GM12874 (cell line): ENCODE data around the gene DESI2.

Experiments
- CTCF ChIP-seq: IDR thresholded peaks from 2 replicates; pipeline ENCODE4 v1.5.1; 2011; ENCODE audit warnings: low read depth, mild to moderate bottlenecking, control low read depth, low read length, moderate library complexity; ENCODE audit not compliant: insufficient read depth

The DESI2 gene

GRCh38 chr1:244672946-244673682, 20.2 kb downstream of the DESI2 start:
- no peak for TF ChIP-seq CTCF

DNA sequence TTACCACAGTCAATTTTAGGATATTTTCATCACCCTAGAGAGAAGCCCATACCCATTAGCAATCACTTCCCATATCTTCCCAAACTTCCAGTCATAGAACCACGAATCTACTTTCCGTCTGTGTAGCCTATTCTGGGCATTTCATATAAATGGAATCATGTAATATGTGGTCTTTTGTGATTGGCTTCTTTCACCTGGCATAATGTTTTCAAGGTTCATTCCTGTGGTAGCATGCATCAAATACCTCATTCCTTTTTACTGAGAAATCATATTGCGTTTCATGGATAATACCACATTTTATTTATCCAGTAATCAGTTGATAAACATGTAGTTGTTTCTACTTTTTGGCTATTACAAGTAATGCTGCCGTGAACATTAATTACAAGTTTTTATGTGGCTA, 21.5 kb downstream of the DESI2 start:
- TF ChIP-seq CTCF, result no peak

GRCh38 chr1:244675167-244675566, 22.2 kb downstream of the DESI2 start:
- no peak for TF ChIP-seq CTCF

DNA sequence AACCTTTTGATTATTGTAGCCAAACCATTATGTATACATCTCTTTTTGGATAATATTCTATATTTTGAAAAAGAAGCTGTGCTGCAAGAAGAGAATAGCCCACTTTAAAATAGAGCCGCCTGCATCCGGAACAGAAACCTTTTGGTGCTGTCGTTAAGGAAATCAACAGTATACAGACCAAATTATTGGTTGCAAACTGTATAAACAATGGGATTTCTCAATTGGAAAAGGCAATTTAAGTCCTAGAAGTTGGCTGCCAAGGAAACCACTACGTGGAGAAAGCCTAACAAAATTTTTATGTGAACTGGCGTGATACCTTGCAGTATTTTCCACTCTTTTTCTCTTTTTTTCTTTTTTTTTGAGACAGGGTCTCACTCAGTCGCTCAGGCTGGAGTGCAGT, 25.8 kb downstream of the DESI2 start:
- TF ChIP-seq CTCF, result no peak

DNA sequence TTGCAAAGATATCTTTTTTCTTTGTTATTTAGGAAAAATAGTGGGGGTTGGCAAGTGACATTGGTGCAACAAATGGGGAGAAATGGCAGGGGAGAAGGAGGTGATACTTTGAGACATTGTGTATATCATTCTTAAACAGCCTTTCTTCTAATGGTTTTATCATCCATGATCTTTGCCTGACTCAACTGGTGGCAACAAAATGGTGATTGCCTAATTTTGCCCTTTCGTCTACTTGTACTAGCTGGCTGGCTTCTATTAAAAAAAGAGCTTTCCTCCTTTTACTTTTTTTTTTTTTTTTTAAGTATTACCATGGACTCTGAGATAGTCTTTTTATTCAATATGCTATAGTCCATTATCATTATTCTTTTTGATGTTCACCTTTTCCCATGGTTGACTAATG, 27.7 kb downstream of the DESI2 start:
- no peak for TF ChIP-seq CTCF

DNA sequence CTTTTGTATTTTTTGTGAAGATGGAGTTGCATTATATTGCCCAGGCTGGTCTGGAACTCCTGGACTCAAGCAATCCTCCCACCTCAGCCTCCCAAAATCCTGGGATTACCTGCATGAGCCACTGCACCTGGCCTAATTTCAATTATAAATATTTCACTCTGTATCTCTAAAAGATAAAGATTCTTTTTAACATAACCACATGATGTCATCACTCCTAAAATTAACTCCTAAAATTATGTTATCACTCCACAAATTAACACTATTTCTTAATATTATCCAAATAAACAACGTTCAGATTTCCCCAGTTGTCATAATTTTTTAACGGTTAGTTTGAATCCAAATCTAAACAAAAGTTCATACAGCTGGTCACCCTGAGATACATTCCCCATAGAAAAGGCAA, 43.0 kb downstream of the DESI2 start:
- no peak for TF ChIP-seq CTCF

DNA sequence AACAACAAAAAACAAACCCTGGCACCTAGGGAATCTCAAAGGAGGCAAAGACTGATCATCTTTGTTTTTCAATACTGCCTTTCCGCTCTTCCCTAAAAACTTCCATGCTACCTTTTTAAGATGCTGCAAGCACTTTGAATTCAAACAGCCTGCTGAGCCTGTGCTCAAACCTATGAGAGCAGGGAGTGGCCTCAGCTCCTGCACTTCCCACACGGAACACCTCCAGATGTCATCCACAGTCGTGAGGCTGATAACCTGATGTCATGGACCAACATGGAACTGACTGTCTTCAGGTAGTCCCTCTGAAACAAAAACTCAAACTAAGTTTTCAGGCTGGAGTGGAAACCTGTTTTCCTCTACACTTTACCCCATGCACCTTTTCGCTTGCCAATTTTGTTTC, 46.8 kb downstream of the DESI2 start:
- TF ChIP-seq CTCF, result no peak
